NCI-H748 treated with DMSO at 0.1 percent for 48 hours (cell line): ENCODE measurements around the gene DBX1.

ENCODE experiments used
- DNase-seq: peaks from one replicate; lab custom pipeline; 2025; lab: John Stamatoyannopoulos, UW

DBX1 gene

GRCh38 chr11:20120134-20120925, 39.9 kb downstream of the DBX1 start:
- DNase-seq, result no peak

GRCh38 chr11:20119315-20119714, 41.0 kb downstream of the DBX1 start:
- DNase-seq, result no peak

GRCh38 chr11:20118209-20118608, 42.1 kb downstream of the DBX1 start:
- no peak for DNase-seq

- no peak for DNase-seq
Measured at GRCh38 chr11:20117291-20117690, 43.0 kb downstream of the DBX1 start.

- no peak for DNase-seq
Measured at GRCh38 chr11:20116825-20117224, 43.5 kb downstream of the DBX1 start.

GRCh38 chr11:20114588-20114987, 45.7 kb downstream of the DBX1 start:
- DNase-seq, result no peak

GRCh38 chr11:20113149-20113438, 47.2 kb downstream of the DBX1 start:
- DNase-seq, result no peak

- no peak for DNase-seq
Measured at GRCh38 chr11:20112291-20113148, 47.8 kb downstream of the DBX1 start.

GRCh38 chr11:20111871-20112270, 48.4 kb downstream of the DBX1 start:
- no peak for DNase-seq

- peak; percentile 77 for DNase-seq
Measured at GRCh38 chr11:20110908-20111669, 49.2 kb downstream of the DBX1 start.

- DNase-seq, result no peak
Measured at GRCh38 chr11:20109731-20110445, 50.4 kb downstream of the DBX1 start.
